UCSD-AML1 (cell line): Measurements from ENCODE around the gene PXT1.
"Not testable (repeated sequence)": the region's sequence is repeated elsewhere in the genome, so short reads cannot be mapped to it uniquely, and the experiment has no call there.

Source experiments
- DNase-seq: peaks from one replicate; lab custom pipeline; 2025; ENCODE audit not compliant: unreplicated experiment; lab: John Stamatoyannopoulos, UW

PXT1 gene

GRCh38 chr6:36444470-36444869, 1.8 kb upstream of the PXT1 start:
- no peak for DNase-seq

DNA sequence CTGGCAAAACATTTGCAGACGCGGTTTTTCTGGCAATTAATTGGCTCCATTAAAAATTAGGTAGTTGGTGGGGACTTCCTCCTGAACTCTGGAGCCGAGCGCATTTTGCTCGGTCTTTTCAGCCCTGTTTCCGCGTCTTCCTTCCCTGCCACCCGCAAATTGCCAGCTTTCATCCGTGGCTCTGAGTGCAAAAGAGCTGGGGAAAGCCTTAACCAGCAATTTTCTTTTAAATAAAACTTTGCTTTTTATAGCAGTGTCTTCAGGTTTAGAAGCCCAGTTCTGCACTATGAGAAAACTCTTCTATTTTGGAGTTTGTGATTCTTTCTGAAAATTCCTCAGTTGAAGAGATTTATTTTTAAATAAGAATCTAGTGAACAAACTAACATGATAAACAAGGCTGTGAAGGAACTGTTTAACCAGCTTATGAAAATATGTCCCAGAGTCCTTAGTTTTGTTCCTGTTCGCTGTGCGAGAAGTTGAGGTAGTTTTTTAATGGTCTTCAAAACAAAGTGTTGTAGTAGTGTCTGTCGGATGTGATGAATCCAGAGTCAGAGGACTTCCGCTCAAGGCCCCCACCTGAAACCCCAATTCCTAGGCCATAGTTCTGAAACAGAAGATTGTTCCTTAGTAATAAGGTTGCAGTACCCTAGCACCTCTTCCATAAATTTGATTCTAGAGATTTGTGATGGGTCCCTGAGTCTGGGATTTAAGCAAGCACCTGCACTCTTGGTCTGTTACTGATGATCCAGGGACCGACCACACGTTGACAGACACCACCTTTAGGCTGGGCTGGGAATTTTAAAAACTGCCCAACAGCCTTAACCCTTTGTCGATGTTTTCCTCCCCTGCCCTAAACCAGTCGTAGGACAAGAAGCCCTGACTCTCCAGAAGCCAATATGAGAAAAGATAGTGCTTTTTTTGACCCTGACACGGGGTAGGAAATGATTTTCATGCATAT, 1.1 kb upstream of the PXT1 start:
- DNase-seq, result peak; percentile 63

GRCh38 chr6:36442103-36442670, 467 bp downstream of the PXT1 start:
- no peak for DNase-seq

DNA sequence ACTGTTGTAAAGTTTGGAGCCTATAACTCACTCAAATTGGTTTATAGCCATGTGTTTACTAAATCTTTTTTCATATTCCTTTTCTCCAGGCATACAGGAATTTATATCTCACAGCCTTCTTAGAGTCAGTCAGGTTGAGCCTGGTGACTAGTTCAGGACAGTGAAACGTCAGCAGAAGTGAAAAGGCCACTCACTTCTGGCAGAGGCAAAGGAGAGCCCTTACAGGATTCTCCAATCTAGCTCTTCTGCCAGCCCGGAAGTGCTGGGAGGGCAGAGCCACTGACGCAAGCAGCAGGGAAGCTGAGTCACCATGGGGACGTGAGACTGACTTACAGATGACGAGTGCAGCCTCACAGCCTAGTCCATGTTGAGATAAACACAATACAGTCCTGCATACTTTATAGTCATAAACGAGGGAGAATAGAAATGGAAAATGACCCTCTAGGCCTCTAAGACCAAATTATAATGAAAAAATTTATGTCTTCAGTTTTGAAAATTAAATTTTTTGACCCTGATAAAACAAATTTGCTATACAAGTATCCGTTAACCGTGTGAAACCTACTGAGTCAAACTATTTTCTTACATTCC, 1.3 kb downstream of the PXT1 start:
- peak; percentile 86 for DNase-seq

DNA sequence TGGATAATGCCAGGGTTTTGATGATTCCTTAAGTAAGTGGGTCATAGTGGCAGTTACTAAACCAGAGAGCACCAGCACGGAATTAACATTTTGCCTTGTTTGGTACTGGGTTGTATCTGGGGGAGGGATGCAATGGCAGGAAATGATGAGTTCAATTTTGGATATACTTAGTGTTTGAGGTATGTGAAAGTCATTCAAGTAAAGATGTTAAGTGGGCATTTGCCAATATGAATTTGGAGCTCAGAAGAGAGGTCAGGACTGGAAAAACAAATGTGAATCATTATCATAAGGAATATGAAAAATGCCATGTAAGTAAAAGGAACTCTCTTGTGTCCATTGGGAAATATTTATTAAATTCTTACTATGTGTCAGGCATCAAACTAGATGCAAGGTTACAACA, 6.2 kb downstream of the PXT1 start:
- no peak for DNase-seq

GRCh38 chr6:36432151-36432671, 10.4 kb downstream of the PXT1 start:
- DNase-seq, result no peak

GRCh38 chr6:36431197-36431596, 11.5 kb downstream of the PXT1 start:
- DNase-seq, result no peak

DNA sequence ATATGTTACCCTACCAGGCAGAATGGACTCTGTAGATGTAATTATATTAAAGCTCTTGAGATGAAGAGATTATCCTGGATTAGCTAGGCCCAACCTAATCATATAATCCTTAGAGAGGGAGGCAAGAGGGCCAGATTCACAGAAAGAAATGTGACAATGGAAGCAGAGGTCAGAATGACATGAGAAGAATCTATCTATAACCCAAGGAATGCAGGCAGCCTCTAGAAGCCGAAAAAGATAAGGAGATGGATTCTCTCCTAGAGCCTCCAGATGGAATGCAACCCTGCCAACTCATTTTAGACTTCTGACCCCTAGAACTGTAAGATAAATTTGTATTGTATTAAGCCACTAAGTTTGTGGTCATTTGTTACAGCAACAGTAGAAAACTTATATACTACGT, 12.3 kb downstream of the PXT1 start:
- DNase-seq, result no peak

- no peak for DNase-seq
Measured at GRCh38 chr6:36428911-36429310, 13.7 kb downstream of the PXT1 start.

GRCh38 chr6:36426622-36427021, 16.0 kb downstream of the PXT1 start:
- DNase-seq, result no peak

DNA sequence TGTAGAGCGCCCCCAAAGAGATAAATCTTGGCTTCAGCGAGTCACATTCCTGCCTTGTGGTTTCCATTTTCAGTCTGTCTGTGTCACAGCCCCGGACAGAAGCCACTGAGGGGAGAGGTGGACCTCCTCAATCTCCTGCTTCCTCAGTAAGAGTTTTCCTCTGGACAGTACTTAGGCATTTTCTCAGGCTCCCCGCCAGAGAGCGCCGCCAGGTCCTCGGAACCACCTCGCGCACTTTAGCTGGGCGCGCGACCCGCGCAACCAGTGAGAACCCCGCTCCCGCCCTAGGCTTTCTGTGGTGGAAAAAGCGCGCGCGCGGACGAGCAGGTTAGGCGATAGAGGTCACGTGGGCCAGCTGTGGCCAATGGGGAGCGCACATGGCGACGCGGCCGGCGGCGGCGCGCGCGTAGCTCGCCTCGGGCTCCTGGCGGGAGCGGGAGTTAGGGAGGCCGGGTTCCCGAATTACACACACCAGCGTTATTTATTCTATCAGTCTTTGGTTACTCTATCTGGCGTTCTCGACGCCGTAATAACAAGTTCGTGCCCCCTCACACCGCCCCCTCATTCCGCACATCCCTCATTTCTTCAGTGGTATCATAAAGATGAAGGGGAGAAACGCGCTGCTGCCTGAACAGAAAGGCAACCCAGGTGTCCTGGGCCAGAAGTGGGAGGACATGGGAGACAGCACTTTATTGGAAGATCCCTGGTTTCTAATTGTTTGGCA, 19.4 kb downstream of the PXT1 start:
- DNase-seq, result peak; percentile 99

- no peak for DNase-seq
Measured at GRCh38 chr6:36422714-36423100, 19.9 kb downstream of the PXT1 start.

- DNase-seq, result no peak
Measured at GRCh38 chr6:36419310-36419709, 23.3 kb downstream of the PXT1 start.

GRCh38 chr6:36418558-36418957, 24.1 kb downstream of the PXT1 start:
- no peak for DNase-seq

- no peak for DNase-seq
Measured at GRCh38 chr6:36414481-36414880, 28.2 kb downstream of the PXT1 start.

DNA sequence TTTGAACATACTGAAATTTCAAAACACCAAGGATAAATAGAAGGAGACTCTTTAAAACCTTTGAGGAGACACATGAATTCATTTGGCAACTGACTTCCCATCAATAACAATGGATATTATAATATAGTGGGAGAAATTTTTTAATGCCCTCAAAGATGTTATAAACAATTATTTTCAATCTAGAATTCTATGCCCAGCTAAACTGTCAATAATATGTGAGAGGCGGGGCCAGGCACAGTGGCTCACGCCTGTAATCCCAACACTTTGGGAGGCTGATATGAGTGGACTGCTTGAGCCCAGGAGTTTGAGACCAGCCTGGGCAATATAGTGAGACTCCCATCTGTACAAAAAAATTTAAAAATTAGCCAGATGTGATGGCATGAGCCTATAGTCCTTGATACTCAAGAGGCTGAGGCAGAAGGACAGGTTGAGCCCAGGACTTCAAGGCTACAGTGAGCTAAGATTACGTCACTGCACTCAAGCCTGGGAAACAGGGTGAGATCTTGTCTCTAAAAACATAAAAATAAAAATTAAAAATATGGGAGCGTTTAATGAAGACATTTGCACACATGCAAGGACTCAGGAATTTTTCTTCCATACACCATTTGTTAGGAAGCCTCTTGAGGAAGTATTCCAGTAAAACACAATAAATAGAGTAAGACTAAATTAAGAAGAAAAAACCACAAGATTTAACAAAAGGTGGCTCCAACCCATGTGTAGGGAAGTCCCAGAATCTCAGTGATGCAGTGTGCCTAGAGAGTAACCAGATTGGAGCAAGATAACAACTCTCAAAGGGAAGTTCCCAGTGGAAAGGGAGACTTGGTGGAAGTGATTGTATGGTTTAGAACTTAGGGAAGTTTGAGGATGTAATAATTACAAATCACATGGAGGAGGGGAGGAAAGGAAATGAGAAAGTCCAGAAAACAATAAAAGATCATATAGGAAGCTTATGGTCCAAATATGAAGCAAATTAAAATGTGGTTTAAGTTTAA, 28.9 kb downstream of the PXT1 start:
- DNase-seq, result no peak

- DNase-seq, result not testable (repeated sequence)
Measured at GRCh38 chr6:36409718-36410117, 32.9 kb downstream of the PXT1 start.

GRCh38 chr6:36404164-36404563, 38.5 kb downstream of the PXT1 start:
- no peak for DNase-seq

DNA sequence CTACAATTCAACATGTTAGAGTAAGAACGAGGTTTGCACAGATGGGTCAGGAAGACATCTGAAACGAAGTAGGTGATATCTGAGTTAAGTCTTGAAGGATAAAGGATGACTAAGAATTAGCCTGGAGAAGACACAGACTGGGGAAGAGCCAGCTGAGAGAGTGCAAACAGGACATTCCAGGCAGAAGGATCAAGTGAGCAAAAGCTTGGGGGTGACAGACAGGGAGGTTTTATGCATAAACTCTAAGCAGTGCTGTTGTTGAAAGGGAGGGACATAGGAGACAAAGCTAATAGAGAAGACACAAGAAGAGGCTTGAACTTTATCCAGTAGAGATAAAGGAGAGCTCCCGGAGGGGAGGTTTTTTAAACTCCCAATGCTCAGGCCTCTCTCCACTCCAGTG, 40.2 kb downstream of the PXT1 start:
- DNase-seq, result no peak

GRCh38 chr6:36399970-36400369, 42.7 kb downstream of the PXT1 start:
- DNase-seq, result no peak
